GM19351 (cell line): ENCODE measurements around the gene ZNF354C.

ENCODE experiments used
- ATAC-seq: cut with Tn5 transposase; IDR thresholded peaks from one replicate; pipeline ENCODE4 v1.9.1; 2021; ENCODE audit warnings: mild to moderate bottlenecking, moderate library complexity; ENCODE audit not compliant: unreplicated experiment

Gene ZNF354C

GRCh38 chr5:179126506-179126991, 66.4 kb downstream of the ZNF354C start:
- no peak for ATAC-seq

GRCh38 chr5:179127136-179128040, 67.2 kb downstream of the ZNF354C start:
- ATAC-seq, result no peak

- ATAC-seq, result no peak
Observed at GRCh38 chr5:179128041-179128365, 67.8 kb downstream of the ZNF354C start.

GRCh38 chr5:179128976-179129375, 68.8 kb downstream of the ZNF354C start:
- ATAC-seq, result no peak

GRCh38 chr5:179129607-179130071, 69.5 kb downstream of the ZNF354C start:
- no peak for ATAC-seq

- ATAC-seq, result no peak
Observed at GRCh38 chr5:179130101-179130681, 70.0 kb downstream of the ZNF354C start.

GRCh38 chr5:179131321-179131835, 71.2 kb downstream of the ZNF354C start:
- ATAC-seq, result no peak

- no peak for ATAC-seq
Observed at GRCh38 chr5:179131886-179132585, 71.9 kb downstream of the ZNF354C start.

GRCh38 chr5:179132586-179133355, 72.6 kb downstream of the ZNF354C start:
- ATAC-seq, result no peak
